Sigmoid colon (tissue), 7 donors: ENCODE measurements around the gene FAM193A. TPM values are rescaled to one million over a fixed set of nuclear protein-coding genes. Genes with fewer than 3 reads are reported as not detected.
"Not testable (repeated sequence)": the region's sequence is repeated elsewhere in the genome, so short reads cannot be mapped to it uniquely, and the experiment has no call there.

ENCODE experiments used
- DNase-seq: peaks from one replicate; pipeline ENCODE4 v3.0.0-alpha.2; 2019
- H3K27ac ChIP-seq, 4 donors: fragments of 200-600 bp; sonication (generic); one replicate each; pipeline ENCODE4 v1.5.1; 2016 to 2019; ENCODE audit warnings: mild to moderate bottlenecking in 1 of 4
- H3K27me3 ChIP-seq, 3 donors: fragments of 200-600 bp; sonication (generic); one replicate each; pipeline ENCODE4 v1.5.1; 2019; ENCODE audit warnings: mild to moderate bottlenecking in 1 of 3
- H3K36me3 ChIP-seq, 4 donors: fragments of 200-600 bp; sonication (generic); one replicate each; pipeline ENCODE4 v1.5.1; 2016 to 2019
- H3K4me1 ChIP-seq, 4 donors: fragments of 200-600 bp; sonication (generic); one replicate each; pipeline ENCODE4 v1.5.1; 2017 to 2019
- H3K4me3 ChIP-seq, 4 donors: fragments of 200-600 bp; sonication (generic); one replicate each; pipeline ENCODE4 v1.5.1; 2017 to 2019; ENCODE audit warnings: mild to moderate bottlenecking in 2 of 4, moderate library complexity in 1 of 4
- H3K9me3 ChIP-seq, 4 donors: fragments of 200-600 bp in 3 of 4; sonication (generic) in 3 of 4; one replicate each; pipeline versions ENCODE4 v1.5.1 to v1.6.1; 2013 to 2019
- CTCF ChIP-seq, 4 experiments: fragments of 450-650 bp in 3 of 4; fragments of 200-600 bp in 1 of 4; IDR thresholded peaks; one replicate each; pipeline ENCODE4 v1.5.1; 2016 to 2019; ENCODE audit warnings: antibody characterized with exemption in 4 of 4, mild to moderate bottlenecking in 3 of 4, moderate library complexity in 2 of 4
- EP300 ChIP-seq, 4 donors: sonication (generic); formaldehyde crosslinking; IDR thresholded peaks; one replicate each; pipeline ENCODE4 v1.6.1; 2017; ENCODE audit warnings: antibody characterized with exemption in 4 of 4
- POLR2A ChIP-seq, 2 donors: fragments of 450-650 bp; IDR thresholded peaks; one replicate each; pipeline ENCODE4 v1.6.1; 2016; ENCODE audit warnings: antibody characterized with exemption in 2 of 2, mild to moderate bottlenecking in 2 of 2, moderate library complexity in 2 of 2
- POLR2AphosphoS5 ChIP-seq, 4 donors: sonication (generic); formaldehyde crosslinking; IDR thresholded peaks; one replicate each; pipeline ENCODE4 v1.6.1; 2017; ENCODE audit warnings: antibody characterized with exemption in 4 of 4
- WGBS, 2 donors: extraction: QIAGEN DNeasy Blood & Tissue Kit; methylation state at CpG; one replicate each; pipeline ENCODE4 v1.1.7; 2013; 5-methylcytosine and 5-hydroxymethylcytosine counted together
- intact Hi-C: fragments of 100-400 bp; cut with DNase I; formaldehyde crosslinking; loops from one replicate; pipeline ENCODE4 v1.15.1; 2023
- polyA plus RNA-seq, 3 donors: library from polyadenylated mRNA; stranded (reverse); fragments of 200-250 nt; gene quantifications; one replicate each; pipeline ENCODE4 v1.2.3, GENCODE V29; 2013
- total RNA-seq, 4 donors: library from RNA; depleted of rRNA; stranded (reverse); fragments of >200 nt; gene quantifications; one replicate each; pipeline ENCODE4 v1.1.0, GENCODE V29; 2016
- donor health status: healthy with polysubstance abuse.
- donor health status: Bipolar disorder and iron deficiency.
- donor health status: healthy.

The FAM193A gene
- total and polyA plus RNA-seq, 7 donors = 6.0 to 32.4 (median 17.4) TPM

- H3K36me3 ChIP-seq = no peaks in the 10 kb centered on the region
- DNase-seq = peak; percentile 26
- TF ChIP-seq POLR2A (IDR thresholded peaks at IDR 0.05) (no peak), POLR2AphosphoS5 (IDR thresholded peaks at IDR 0.05) (no peak), EP300 (IDR thresholded peaks at IDR 0.05) (no peak), CTCF (IDR thresholded peaks at IDR 0.05) (no peak)
- no peak overlapping the region for H3K4me3 ChIP-seq
- intact Hi-C loops = no loop called here
- no peaks in the 10 kb centered on the region for H3K9me3 ChIP-seq
- 51 to 72% methylated on average over 5 of the region's 5 CpGs for WGBS, 2 donors
- no peaks in the 10 kb centered on the region for H3K27me3 ChIP-seq
- H3K4me1 ChIP-seq = peaks cover 0 to 13% (median 8%) of the 10 kb centered on the region in 4 donors
- H3K27ac ChIP-seq = no peak overlapping the region
Measured at GRCh38 chr4:2762048-2762447, 225.6 kb downstream of the FAM193A start.

DNA sequence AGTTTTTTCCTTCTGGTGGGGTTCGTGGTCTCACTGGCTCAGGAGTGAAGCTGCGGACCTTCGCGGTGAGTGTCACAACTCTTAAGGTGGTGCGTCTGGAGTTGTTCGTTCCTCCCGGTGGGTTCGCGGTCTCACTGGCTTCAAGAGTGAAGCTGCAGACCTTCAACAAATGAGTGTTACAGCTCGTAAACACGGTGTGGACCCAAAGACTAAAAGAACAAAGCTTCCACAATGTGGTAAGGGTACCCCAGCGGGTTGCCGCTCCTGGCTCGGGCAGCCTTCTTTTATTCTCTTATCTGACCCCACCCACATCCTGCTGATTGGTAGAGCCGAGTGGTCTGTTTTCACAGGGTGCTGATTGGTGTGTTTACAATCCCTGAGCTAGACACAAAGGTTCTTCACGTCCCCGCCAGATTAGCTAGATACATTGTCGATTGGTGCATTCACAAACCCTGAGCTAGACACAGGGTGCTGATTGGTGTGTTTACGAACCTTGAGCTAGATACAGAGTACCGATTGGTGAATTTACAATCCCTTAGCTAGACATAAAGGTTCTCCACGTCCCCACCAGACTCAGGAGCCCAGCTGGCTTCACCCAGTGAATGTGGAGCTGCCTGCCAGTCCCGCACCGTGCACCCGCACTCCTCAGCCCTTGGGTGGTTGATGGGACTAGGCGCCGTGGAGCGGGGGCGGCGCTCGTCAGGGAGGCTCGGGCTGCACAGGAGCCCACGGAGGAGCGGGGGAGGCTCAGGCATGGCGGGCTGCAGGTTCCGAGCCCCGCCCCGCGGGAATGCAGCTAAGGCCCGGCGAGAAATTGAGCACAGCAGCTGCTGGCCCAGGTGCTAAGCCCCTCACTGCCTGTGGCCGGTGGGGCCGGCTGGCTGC, 226.3 kb downstream of the FAM193A start:
- H3K9me3 ChIP-seq, intact Hi-C loops, H3K27me3 ChIP-seq, H3K36me3 ChIP-seq, H3K27ac ChIP-seq, H3K4me3 ChIP-seq: not testable (repeated sequence)
- 96% methylated on average over 42 of the region's 42 CpGs for WGBS, 2 donors
- H3K4me1 ChIP-seq = peaks cover 0 to 13% (median 8%) of the 10 kb centered on the region in 4 donors
- DNase-seq = peak; percentile 52

GRCh38 chr4:2763511-2763967, 227.1 kb downstream of the FAM193A start:
- Histone ChIP-seq H3K4me1 (peaks cover 0 to 13% (median 8%) of the 10 kb centered on the region in 4 donors), H3K27ac (peak overlapping the region; percentile 60 to 76 (median 70)), H3K36me3 (no peaks in the 10 kb centered on the region), H3K27me3 (peaks cover 0 to 4% (median 0%) of the 10 kb centered on the region in 3 donors), H3K9me3 (no peaks in the 10 kb centered on the region), H3K4me3 (peak overlapping the region; percentile 38 to 58 (median 54))
- intact Hi-C loops = no loop called here
- peak; percentile 69 for DNase-seq
- WGBS, 2 donors = 64 to 75% methylated on average over 23 of the region's 23 CpGs
- no peak for TF ChIP-seq POLR2A (IDR thresholded peaks at IDR 0.05)
- TF ChIP-seq CTCF (IDR thresholded peaks at IDR 0.05) = no peak
- TF ChIP-seq EP300 (IDR thresholded peaks at IDR 0.05) = no peak
- no peak for TF ChIP-seq POLR2AphosphoS5 (IDR thresholded peaks at IDR 0.05)

GRCh38 chr4:2765832-2766526, 229.5 kb downstream of the FAM193A start:
- DNase-seq = peak; percentile 40
- 93 to 94% methylated on average over 12 of the region's 12 CpGs for WGBS, 2 donors
- Histone ChIP-seq H3K9me3 (no peaks in the 10 kb centered on the region), H3K36me3 (no peaks in the 10 kb centered on the region), H3K4me1 (peaks cover 0 to 13% (median 8%) of the 10 kb centered on the region in 4 donors), H3K27ac (no peak overlapping the region), H3K27me3 (peaks cover 0 to 4% (median 0%) of the 10 kb centered on the region in 3 donors), H3K4me3 (no peak overlapping the region)
- intact Hi-C loops = loop anchor here (2.0 kb wide), 3 partner anchors 169 to 271 kb away; partner anchors contain the start of genes GRK4 and NOP14
- TF ChIP-seq EP300 (IDR thresholded peaks at IDR 0.05) (no peak), CTCF (IDR thresholded peaks at IDR 0.05) (no peak), POLR2AphosphoS5 (IDR thresholded peaks at IDR 0.05) (no peak), POLR2A (IDR thresholded peaks at IDR 0.05) (no peak)
